Sigmoid colon (tissue), 7 donors: ENCODE results near the gene TCAP. TPM values are rescaled to one million over a fixed set of nuclear protein-coding genes. Genes with fewer than 3 reads are reported as not detected.
A peak's percentile ranks its signal among the peaks of the same experiment; 100 is the strongest.
"Not testable (repeated sequence)": the region's sequence is repeated elsewhere in the genome, so short reads cannot be mapped to it uniquely, and the experiment has no call there.

Experiments used
- DNase-seq: peaks from one replicate; pipeline ENCODE4 v3.0.0-alpha.2; 2019
- H3K27ac ChIP-seq, 4 donors: fragments of 200-600 bp; sonication (generic); one replicate each; pipeline ENCODE4 v1.5.1; 2016 to 2019; ENCODE audit warnings: mild to moderate bottlenecking in 1 of 4
- H3K27me3 ChIP-seq, 3 donors: fragments of 200-600 bp; sonication (generic); one replicate each; pipeline ENCODE4 v1.5.1; 2019; ENCODE audit warnings: mild to moderate bottlenecking in 1 of 3
- H3K36me3 ChIP-seq, 4 donors: fragments of 200-600 bp; sonication (generic); one replicate each; pipeline ENCODE4 v1.5.1; 2016 to 2019
- H3K4me1 ChIP-seq, 4 donors: fragments of 200-600 bp; sonication (generic); one replicate each; pipeline ENCODE4 v1.5.1; 2017 to 2019
- H3K4me3 ChIP-seq, 4 donors: fragments of 200-600 bp; sonication (generic); one replicate each; pipeline ENCODE4 v1.5.1; 2017 to 2019; ENCODE audit warnings: mild to moderate bottlenecking in 2 of 4, moderate library complexity in 1 of 4
- H3K9me3 ChIP-seq, 4 donors: fragments of 200-600 bp in 3 of 4; sonication (generic) in 3 of 4; one replicate each; pipeline versions ENCODE4 v1.5.1 to v1.6.1; 2013 to 2019
- CTCF ChIP-seq, 4 experiments: fragments of 450-650 bp in 3 of 4; fragments of 200-600 bp in 1 of 4; IDR thresholded peaks; one replicate each; pipeline ENCODE4 v1.5.1; 2016 to 2019; ENCODE audit warnings: antibody characterized with exemption in 4 of 4, mild to moderate bottlenecking in 3 of 4, moderate library complexity in 2 of 4
- EP300 ChIP-seq, 4 donors: sonication (generic); formaldehyde crosslinking; IDR thresholded peaks; one replicate each; pipeline ENCODE4 v1.6.1; 2017; ENCODE audit warnings: antibody characterized with exemption in 4 of 4
- POLR2A ChIP-seq, 2 donors: fragments of 450-650 bp; IDR thresholded peaks; one replicate each; pipeline ENCODE4 v1.6.1; 2016; ENCODE audit warnings: antibody characterized with exemption in 2 of 2, mild to moderate bottlenecking in 2 of 2, moderate library complexity in 2 of 2
- POLR2AphosphoS5 ChIP-seq, 4 donors: sonication (generic); formaldehyde crosslinking; IDR thresholded peaks; one replicate each; pipeline ENCODE4 v1.6.1; 2017; ENCODE audit warnings: antibody characterized with exemption in 4 of 4
- WGBS, 2 donors: extraction: QIAGEN DNeasy Blood & Tissue Kit; methylation state at CpG; one replicate each; pipeline ENCODE4 v1.1.7; 2013; 5-methylcytosine and 5-hydroxymethylcytosine counted together
- intact Hi-C: fragments of 100-400 bp; cut with DNase I; formaldehyde crosslinking; loops from one replicate; pipeline ENCODE4 v1.15.1; 2023
- polyA plus RNA-seq, 3 donors: library from polyadenylated mRNA; stranded (reverse); fragments of 200-250 nt; gene quantifications; one replicate each; pipeline ENCODE4 v1.2.3, GENCODE V29; 2013
- total RNA-seq, 4 donors: library from RNA; depleted of rRNA; stranded (reverse); fragments of >200 nt; gene quantifications; one replicate each; pipeline ENCODE4 v1.1.0, GENCODE V29; 2016
- donor health status: healthy with polysubstance abuse.
- donor health status: Bipolar disorder and iron deficiency.
- donor health status: healthy.

The TCAP gene
- total and polyA plus RNA-seq, 7 donors, result 0.49 to 3.5 (median 1.1) TPM; not detected in 1

- DNase-seq, result no peak
- intact Hi-C loops, result no loop called here
- H3K27ac ChIP-seq, result no peak overlapping the region
- 94 to 95% methylated on average over 5 of the region's 5 CpGs for WGBS, 2 donors
- TF ChIP-seq EP300 (IDR thresholded peaks at IDR 0.05) (no peak), POLR2AphosphoS5 (IDR thresholded peaks at IDR 0.05) (no peak), CTCF (IDR thresholded peaks at IDR 0.05) (no peak), POLR2A (IDR thresholded peaks at IDR 0.05) (no peak)
- no peaks in the 10 kb centered on the region for H3K36me3 ChIP-seq
- peaks cover 0 to 27% (median 18%) of the 10 kb centered on the region in 4 donors for H3K4me1 ChIP-seq
- no peaks in the 10 kb centered on the region for H3K27me3 ChIP-seq
- no peak overlapping the region for H3K4me3 ChIP-seq
- no peaks in the 10 kb centered on the region for H3K9me3 ChIP-seq
Measured at GRCh38 chr17:39697961-39698360, 32.8 kb downstream of the TCAP start.

GRCh38 chr17:39699157-39699817, 34.1 kb downstream of the TCAP start:
- Histone ChIP-seq H3K4me1 (peaks cover 0 to 27% (median 21%) of the 10 kb centered on the region in 4 donors), H3K4me3 (peak overlapping the region; percentile 59 to 93 (median 84)), H3K27ac (peak overlapping the region; percentile 82 to 86 (median 84))
- H3K27me3 ChIP-seq, intact Hi-C loops, H3K36me3 ChIP-seq, DNase-seq, H3K9me3 ChIP-seq: not testable (repeated sequence)
- 39 to 55% methylated on average over 11 of the region's 11 CpGs for WGBS, 2 donors

GRCh38 chr17:39699818-39700147, 34.6 kb downstream of the TCAP start, which contains the start of gene ERBB2:
Gene ERBB2 (plus strand): TSS chr17:39700064. CDS start chr17:39700239, 175 bp downstream.
- TF ChIP-seq POLR2AphosphoS5 (IDR thresholded peaks at IDR 0.05), result peak; percentile 58 to 88 (median 78)
- no peak for TF ChIP-seq EP300 (IDR thresholded peaks at IDR 0.05)
- TF ChIP-seq CTCF (IDR thresholded peaks at IDR 0.05), result no peak
- TF ChIP-seq POLR2A (IDR thresholded peaks at IDR 0.05), result peak; percentile 45 to 64
- peak within 1 kb of the TSS; percentile 82 to 86 (median 84) for H3K27ac ChIP-seq
- H3K36me3 ChIP-seq, result no peaks in the 10 kb centered on the region
- peak; percentile 91 for DNase-seq
- peak within 1 kb of the TSS; percentile 59 to 93 (median 84) for H3K4me3 ChIP-seq
- H3K27me3 ChIP-seq, result no peaks in the 10 kb centered on the region
- H3K4me1 ChIP-seq, result peaks cover 0 to 31% (median 26%) of the 10 kb centered on the region in 4 donors
- H3K9me3 ChIP-seq, result no peaks in the 10 kb centered on the region
- intact Hi-C loops, result loop anchor here (2.0 kb wide), 1 partner anchor 29 kb away; no protein-coding TSS in a partner anchor
- WGBS, 2 donors, result 4 to 9% methylated on average over 20 of the region's 20 CpGs

GRCh38 chr17:39700148-39700987, 35.2 kb downstream of the TCAP start:
- Histone ChIP-seq H3K27ac (peak overlapping the region; percentile 82 to 86 (median 84)), H3K27me3 (no peaks in the 10 kb centered on the region), H3K36me3 (no peaks in the 10 kb centered on the region), H3K4me3 (peak overlapping the region; percentile 59 to 93 (median 84)), H3K4me1 (peaks cover 0 to 36% (median 31%) of the 10 kb centered on the region in 4 donors), H3K9me3 (no peaks in the 10 kb centered on the region)
- intact Hi-C loops, result loop anchor here (2.0 kb wide), 1 partner anchor 28 kb away; no protein-coding TSS in a partner anchor
- TF ChIP-seq POLR2AphosphoS5 (IDR thresholded peaks at IDR 0.05) (no peak), CTCF (IDR thresholded peaks at IDR 0.05) (no peak), EP300 (IDR thresholded peaks at IDR 0.05) (no peak), POLR2A (IDR thresholded peaks at IDR 0.05) (no peak)
- 1 to 2% methylated on average over 57 of the region's 57 CpGs for whole genome bisulfite sequencing, 2 donors
- DNase-seq, result no peak
